Stimulated activated CD8-positive, alpha-beta memory T cell treated with anti-CD3 and anti-CD28 coated beads, Interleukin-12 subunit alpha, Interleukin-12 subunit beta, amount 100 ng/mL, for 1 hour (primary cell): ENCODE results near the gene HEXD.
"Not testable (repeated sequence)": the region's sequence is repeated elsewhere in the genome, so short reads cannot be mapped to it uniquely, and the experiment has no call there.

ENCODE experiments used
- DNase-seq: peaks from one replicate; pipeline ENCODE4 v3.0.0-alpha.2; 2020; ENCODE audit warnings: low read depth

Gene HEXD

DNA sequence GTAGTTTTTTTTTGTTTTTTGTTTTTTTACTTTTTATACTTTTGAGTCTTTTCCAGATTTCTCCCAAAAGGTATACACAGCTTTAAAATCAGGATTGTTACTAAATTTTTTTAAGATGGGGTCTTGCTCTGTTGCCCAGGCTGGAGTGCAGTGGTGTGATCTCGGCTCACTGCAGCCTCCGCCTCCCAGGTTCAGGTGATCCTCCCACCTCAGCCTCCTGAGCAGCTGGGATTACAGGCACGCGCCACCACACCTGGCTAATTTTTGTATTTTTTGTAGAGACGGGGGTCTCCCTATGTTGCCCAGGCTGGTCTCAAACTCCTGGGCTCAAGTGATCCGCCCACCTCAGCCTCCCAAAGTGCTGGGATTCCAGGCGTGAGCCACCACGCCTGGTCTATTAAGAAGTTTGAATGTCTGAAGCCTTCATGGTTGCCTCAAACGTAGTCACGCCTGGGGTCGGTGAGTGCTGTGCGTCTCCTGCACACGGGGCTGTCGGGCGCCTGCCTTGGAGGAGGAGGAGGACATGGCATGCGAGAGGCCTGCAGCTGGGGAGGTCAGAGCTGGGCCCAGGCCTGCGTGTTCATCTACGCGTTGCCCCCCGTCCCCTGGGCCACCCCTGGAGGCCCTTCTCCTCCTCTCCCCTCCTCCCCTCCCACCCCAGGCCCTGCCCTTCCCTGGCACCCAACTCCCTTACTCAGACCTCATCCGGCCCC lies 35.8 kb upstream of the HEXD start:
- DNase-seq, result not testable (repeated sequence)

DNA sequence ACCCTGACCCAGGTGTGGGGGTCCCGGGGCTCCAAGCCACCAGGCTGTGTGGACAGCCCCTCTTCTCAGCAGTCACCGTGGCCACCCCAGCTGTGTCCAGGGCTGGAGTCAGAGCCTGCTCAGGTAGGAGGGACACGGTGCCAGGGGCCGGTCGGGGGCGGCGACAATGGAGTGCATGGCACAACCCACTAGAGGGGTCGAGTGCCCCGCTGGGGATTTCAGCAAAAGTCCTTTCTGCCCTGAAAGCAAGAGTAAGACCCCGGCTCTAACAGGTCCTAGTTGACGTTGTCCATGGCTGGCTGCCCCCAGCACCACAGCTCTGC lies 35.3 kb upstream of the HEXD start:
- DNase-seq, result no peak

DNA sequence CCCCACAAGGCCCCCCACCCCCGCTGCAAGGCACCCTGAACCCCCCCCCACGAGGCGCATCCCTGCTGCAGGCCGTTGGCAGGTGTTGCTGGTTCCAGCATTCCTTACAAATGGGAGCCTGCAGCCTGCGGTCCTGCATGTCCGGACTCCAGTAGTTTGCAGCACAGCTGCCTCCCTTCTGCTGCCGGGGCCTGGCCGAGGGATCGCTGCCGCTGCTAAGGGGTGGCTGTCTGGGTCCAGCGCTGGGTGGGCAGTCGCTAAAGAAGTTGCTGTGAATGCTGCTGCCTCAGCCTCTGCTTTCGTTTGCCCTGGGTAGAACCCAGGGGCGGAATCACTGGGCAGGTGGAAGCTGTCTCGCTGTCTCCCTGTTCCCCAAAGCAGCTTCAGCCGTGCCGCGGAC lies 34.7 kb upstream of the HEXD start:
- no peak for DNase-seq

DNA sequence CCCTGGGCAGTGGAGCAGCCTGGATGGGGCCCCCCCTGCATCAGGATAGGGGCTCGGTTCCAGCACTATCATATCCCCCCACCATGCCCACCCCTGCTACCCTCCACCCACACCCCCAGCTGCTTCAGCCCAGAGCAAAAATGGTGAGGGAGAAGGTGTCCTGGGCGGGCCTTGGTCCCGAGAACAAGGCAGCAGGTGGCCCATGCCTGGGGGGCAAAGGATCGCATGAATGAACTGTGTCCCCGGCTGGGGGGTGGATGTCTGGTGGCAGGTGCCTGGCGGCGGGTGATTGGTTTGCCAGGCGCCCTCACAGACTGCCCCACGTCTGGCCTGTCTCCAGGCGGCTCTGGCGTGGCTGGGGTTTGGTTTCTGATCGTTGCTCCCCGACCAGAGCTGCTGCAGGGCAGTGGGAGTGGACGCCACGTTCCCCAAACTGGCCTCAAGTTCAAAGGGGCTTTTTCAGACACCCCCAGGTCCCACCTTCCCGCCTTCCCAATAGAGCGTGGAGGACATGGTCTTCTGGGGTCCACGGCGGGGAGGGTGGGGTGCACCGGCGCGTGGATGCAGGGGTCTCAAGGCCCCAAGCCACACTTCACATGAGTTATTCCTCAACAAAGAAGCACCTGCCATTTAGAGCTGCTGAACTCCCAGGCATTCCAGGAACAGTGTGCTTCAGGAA lies 34.0 kb upstream of the HEXD start:
- DNase-seq, result no peak

DNA sequence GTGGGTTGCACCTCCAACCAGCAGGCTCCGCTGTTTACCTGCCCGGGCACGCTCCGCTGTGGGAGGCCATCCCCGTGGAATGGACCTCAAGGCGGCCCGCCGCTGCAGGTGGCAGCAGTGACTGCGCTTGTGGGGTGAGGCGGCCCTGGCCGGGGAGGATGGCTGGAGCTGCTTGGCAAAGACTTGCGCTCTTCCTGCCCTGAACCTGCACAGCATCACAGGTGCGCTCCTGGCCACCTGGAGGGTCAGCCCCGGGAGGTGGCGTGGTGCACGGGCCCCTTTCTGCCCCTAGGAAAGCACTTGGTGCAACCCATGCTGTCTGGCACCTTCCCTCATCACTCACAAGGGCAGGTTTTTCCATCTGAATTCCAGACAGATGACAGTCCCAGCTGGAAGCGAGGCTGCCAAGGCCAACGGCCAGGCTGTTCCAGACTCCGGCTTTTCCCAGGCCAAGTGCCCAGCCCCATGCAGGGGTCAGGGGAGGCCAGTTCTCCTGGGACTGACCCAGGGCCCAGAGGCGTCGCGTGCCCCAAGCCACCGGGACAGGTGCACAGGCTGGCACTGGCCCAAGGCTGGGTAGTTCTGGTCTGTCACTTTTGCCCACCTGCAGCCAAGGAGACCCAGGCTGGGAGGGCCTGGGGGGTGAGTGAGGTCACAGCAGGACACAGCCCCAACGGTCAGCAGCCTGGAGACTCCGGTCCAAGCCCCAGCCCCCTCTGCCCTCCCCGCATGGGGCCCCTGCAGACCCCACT lies 33.2 kb upstream of the HEXD start:
- DNase-seq, result no peak

DNA sequence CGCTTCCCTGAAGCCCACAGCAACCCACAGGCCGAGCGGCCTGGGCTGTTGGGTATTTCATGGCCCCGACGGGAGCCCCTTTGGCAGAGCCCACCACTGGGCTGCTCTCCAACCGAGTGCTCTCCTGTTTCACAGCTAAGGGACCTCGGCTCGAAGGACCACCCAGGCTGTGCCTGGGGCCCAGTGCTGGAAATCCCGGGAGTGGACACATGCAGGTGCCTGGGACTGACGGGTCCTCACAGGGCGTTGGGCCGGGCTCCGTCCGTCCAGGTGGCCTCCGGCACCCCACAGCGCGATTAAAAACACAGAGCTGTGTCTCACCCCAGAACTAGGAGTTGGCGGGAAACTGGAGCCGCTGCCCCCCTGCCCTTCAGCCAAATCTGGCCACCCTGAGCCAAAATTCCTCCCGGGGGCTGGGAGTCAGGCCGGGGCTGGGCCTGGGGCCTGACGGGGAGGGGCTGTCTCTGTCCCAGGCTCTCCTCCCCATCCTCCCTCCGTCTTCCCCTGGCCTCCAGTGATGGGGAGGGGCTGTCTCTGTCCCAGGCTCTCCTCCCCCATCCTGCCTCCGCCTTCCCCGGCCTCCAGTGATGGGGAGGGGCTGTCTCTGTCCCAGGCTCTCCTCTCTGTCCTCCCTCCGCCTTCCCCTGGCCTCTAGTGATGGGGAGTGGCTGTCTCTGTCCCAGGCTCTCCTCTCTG lies 32.4 kb upstream of the HEXD start:
- no peak for DNase-seq

DNA sequence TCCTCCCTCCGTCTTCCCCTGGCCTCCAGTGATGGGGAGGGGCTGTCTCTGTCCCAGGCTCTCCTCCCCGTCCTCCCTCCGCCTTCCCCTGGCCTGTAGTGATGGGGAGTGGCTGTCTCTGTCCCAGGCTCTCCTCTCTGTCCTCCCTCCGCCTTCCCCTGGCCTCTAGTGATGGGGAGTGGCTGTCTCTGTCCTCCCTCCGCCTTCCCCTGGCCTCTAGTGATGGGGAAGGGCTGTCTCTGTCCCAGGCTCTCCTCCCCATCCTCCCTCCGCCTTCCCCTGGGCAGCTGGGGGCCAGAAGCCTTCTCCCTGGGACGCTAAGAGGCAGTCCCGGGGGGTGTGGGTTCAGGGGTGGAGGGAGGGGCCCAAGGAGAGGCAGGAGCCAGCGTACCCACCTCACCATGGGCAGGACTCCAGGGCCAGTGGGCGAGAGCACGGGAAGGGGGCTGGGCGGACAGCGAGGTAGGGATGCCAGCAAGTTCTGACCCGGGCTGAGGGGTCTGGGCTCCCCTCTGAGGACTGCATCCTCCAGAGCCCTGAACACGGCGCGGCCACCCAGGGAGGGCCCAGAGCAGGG lies 31.8 kb upstream of the HEXD start:
- DNase-seq, result no peak

DNA sequence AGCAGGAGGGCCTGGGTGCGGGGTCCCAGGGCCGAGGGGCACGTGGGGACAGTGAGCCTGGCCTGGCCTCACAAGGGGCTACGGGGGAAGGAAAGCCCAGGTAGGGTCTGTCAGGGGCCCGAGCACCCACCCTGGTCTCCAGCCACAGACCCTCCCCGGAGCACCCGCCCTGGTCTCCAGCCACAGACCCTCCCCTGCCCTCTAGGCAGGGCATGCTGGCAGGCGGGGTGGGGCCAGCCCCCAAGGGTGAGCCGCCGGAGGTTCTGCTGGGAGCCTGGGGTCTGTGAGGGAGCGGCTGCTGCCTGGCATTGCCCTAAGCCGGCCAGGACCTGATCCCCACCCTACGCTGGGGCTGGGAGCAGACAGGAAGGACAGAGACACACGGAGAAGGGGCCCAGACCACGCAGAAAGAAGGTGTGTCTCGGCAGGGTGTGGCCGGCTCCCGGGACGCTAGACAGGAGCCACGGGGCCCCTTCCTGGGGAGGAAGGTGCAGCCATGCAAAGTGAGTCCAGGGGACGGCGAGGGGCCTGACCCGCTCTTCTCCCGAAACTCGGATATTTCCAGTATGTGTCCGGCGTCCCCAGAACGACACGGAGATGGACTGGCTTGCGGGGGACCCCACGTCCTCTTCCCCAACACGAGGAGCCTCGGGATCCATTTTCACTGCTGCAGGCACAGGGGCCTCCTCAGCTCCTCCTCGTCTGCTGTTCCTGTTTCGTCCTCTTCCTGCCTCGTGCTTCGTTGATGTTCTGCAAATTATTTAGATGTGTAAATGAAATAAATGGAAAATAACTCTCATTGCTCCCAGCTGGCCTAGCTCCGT lies 31.1 kb upstream of the HEXD start:
- no peak for DNase-seq

DNA sequence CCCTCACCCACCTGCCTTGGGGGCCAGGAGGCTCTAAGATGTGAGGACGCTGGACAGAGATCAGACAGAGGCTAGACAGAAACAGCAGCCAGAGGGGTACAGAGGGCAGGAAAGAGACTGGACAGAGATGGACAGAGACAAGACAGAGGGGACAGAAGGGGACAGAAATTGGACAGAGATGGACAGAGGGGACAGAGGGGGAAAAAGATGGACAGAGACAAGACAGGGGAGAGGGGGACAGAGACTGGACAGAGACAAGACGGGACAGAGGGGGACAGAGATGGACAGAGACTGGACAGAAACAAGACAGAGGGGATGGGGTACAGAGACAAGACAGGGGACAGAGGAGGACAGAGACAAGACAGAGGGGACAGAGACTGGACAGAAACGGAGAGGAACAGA lies 30.4 kb upstream of the HEXD start:
- no peak for DNase-seq

DNA sequence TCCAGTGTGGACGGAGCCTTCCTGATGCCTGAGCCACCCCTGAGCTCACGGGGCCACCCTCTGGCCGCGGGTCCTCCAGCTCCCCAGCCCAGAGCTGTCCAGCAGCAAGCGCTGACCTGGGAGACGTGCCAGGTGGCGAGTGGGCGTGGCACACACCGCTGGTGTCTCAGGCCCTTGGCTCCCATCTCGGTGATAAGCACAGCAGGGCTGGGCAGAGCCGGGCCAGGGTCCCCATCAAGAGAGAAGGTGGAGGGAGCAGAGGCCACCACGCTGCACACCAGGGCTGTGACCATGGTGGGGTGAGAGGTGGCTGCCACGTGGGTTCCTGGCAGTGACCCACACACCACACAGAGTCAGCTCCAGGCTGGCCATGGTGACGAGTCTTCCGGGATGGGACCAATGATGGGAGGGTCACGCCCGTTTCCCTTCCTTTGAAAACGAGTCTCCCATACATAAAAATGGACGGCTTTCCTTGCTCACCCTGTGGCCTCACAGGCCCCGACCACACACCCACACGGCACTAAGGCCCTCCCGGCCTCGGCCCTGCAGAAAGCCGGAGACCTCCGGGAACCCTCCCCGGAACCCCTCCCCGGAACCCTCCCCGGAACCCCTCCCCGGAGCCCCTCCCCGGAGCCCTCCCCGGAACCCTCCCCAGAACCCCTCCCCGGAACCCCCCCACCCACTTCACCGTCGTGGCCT lies 29.8 kb upstream of the HEXD start:
- DNase-seq, result no peak

DNA sequence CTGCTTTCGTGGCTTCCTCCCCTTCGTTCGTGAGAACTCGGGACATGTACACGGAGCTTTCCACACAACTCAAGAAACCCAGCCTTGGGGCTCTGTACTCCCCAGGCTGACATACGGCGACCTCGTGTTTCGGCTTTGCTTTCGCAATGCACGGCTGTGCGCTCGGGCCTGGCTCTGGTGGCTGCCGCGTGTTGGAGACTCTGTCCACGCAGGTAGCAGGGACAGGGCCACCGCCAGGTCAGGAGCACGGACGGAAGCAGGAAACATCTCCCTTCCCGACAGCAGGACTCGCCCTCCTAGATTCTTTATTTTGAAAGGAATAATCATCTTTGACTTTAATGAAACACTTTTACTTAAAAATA lies 29.2 kb upstream of the HEXD start:
- DNase-seq, result no peak

DNA sequence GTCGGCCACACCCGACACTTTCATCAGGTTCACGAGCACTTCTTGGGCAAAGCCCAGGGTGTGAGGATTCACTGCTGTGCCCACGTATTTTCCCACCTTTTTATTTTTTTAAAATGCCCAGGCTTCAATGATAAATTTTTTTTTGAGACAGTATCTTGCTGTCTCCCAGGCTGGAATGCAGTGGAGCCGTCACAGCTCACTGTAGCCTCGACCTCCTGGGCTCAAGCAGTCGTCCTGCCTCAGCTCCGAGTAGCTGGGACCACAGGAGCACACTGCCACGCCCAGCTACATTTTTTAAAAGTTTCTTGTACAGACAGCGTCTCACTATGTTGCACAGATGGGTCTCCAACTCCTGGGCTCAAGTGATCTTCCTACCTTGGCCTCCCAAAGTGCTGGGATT lies 28.8 kb upstream of the HEXD start:
- no peak for DNase-seq

DNA sequence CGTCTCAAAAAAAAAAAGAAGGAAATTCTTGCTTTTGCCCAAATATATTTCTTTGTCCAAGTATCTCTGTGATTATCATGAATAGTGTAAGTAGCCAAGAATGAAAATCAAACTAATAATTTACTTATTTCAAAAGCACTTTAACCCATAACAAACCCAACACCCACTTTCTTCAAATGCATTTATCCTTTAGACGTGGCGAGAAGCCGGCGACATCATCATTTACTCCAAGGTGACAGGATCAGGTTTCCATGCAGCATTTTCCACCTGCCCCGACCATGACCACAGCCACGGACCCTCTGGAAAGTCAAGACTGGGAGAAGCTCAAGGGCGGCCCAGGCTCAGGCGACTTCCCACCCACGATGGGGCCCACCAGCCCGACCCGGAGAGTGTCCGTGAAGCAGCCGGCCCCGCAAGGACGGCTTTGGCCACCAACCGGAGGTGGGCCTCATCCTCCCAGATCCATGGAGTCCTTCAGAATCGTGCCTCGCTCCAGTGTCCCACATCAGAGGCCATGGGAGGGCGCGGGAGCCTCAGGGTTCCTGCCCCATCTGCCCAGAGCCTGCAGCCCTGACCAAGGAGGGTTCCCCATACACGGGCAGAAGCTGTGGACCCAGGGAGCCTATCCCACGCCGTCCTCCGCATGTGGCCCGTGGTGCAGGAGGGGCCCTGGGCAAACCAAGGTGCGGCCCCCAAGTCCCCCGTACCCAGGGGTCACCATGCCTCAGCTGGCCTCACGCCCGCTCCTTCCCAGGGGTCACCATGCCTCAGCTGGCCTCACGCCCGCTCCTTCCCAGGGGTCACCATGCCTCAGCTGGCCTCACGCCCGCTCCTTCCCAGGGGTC lies 27.9 kb upstream of the HEXD start:
- DNase-seq, result no peak

DNA sequence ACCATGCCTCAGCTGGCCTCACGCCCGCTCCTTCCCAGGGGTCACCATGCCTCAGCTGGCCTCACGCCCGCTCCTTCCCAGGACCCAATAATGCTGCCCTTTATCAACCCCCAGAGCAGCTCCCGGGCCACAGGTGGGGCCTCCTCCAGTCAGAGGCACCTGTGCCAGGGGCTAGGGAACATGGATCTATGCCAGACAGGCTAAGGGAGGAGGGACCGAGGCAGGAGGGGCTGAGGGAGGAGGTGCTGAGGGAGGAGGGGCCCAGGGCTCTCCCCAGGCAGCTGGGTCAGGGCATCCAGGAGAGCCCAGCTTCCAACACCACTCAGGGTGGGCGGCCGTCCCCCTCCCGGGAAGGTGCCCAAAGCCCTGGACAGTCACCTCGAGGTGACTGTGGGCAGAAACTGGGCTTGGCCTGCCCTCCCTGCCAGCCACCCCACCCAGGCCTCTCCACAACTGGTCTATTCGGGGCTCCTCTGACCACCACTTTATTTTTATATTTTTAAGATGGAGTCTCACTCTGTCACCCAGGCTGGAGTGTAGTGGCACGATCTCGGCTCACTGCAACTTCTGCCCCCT lies 27.2 kb upstream of the HEXD start:
- DNase-seq, result no peak

DNA sequence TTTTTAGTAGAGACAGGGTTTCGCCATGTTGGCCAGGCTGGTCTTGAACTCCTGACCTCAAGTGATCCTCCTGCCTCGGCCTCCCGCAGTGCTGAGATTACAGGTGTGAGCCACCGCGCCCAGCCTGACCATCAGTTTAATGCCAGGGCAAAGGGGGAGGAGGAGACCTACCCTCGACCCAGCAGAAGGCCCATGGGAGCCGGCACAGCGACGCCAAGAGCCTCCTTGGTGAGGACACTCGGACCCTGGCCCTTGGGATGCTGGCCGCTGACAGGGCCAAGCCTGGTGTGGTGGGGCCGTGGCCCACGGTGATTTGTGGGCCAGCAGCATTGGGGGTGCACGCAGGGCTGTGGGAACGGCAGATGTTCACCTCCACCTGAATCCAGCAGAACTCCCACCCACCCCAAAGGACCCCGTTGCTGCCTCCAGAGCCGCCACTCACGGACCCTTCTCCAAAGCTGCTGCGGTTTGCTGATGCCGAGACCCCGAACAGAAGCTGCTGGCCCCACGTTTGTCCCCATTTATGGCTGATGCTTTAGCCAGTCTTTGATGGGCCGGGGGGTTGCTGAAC lies 26.6 kb upstream of the HEXD start:
- DNase-seq, result no peak

DNA sequence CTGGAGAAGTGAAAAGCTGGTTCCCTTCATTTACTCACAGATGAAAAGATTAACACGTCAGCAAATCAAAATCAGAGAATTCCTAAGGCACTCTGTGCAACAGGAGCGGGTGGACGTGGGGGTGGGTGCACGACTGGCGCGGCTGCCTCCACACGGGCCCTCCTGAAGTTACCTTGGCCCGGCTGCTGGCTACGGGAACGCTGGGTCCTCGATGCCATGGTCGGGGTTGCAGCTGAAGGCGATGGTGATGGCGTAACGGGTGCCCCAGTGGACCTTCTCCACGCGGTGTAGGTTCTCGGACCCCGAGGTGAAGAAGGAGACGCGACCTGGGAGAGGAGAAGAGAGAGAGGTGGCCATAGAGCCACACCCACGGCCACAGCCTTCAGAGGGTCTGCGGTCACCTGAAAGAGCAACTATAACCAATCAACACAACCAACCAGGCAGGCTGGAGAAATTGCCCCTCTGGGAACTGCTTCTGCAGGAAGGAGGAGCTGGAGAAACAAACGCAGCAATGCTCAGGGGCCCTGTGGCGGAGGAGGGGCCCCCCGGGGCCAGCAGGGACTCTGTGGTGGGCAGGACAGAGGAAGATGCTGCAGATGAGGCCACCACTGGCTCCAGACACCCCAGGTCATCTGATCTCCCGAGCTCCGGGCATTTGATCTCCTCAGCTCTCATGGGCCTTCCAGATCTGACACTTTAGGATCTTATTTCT lies 25.8 kb upstream of the HEXD start:
- DNase-seq, result no peak

DNA sequence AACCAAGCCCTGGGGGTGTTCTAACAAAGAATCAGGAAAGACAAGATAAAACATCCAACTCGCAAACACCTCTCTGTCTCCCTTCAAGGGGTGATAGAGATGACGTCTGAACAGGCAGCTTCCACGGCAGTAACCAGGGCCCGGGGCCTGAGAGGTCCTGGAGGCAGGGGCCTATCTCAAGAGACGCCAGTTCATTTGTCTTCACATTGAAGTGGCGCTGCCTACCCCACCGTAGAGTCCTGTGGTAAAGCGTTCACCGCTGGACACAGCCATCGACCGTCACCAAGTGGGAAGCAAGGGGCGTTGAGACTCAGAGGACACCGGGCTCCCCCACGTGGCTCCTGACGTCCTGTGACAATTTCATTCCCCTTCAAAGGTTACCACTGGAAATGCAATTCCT lies 25.2 kb upstream of the HEXD start:
- DNase-seq, result no peak

DNA sequence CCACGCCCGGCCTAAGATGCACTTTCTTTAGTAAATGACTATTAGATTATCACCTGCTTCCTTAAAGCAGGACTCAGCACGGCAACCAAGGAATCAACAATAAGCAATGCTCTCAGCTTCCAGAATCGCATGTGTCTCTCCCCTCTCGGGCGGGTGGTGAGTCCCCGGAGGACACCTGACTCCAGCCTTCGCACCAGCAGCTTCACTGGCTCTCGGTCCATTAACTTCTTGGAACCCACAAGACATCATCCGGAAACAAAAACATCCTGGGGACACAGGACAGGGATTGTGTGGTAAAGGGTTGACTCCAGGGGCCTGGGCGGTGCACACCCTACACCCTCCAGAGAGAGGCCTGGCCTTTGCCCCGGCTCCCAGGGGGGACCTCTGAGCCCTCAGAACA lies 23.9 kb upstream of the HEXD start:
- DNase-seq, result no peak
